ENCODE data around the gene MON1B. TPM values are rescaled to one million over a fixed set of nuclear protein-coding genes. Genes with fewer than 3 reads are reported as not detected.
"Not testable (repeated sequence)": the region's sequence is repeated elsewhere in the genome, so short reads cannot be mapped to it uniquely, and the experiment has no call there.

The MON1B gene
- polyA plus RNA-seq, 1 donor (not counting 4 experiments of a cell fraction or from before 2014, with no cell fraction given), result 9.7 TPM

DNA sequence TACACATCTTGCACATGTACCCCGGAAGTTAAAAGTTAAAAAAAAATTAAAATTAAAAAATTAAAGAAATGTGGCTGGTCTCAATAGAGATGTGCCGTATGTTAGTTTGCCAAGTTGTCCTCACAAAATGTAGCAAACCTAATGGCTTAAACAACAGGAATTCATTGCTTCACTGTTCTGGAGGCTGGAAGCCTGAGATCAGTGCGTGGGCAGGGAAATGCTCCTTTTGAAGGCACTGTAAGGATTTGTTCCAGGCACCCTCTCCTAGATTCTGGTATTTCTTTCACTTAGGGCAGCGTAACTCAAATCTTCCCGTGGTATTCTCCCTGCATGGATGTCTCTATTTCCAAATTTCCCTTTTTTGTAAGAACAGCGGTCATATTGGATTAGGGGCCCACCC lies 32.7 kb upstream of the MON1B start:
- H3K9me1 ChIP-seq (ENCODE audit: control insufficient read depth, extremely low read depth, insufficient read depth, low read length), result no peaks in the 10 kb centered on the region
- DNase-seq (ENCODE audit: low read depth, low spot score) (no peak), FAIRE-seq (no peak)

DNA sequence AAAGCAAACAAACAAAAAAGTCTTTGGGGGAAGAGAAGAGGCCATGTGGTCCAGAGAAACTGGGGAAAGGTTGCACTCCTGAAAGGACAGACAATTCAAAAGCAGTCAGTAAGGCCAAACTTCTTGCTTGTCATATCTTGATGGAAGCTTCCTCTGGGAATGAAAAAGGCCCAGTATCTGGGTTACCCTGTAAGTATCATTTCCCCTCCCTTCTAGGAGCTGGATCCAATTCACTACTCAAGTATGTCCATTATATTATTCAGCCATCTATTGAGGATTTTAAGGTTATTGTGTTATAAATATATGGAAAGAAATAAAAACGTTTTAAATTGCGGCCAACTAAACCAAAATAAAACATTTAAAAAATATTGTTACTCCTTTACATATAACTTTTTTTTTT lies 26.0 kb upstream of the MON1B start:
- H4K20me1 ChIP-seq (ENCODE audit: control insufficient read depth, extremely low read depth, insufficient read depth, low read length), result no peaks in the 10 kb centered on the region
- no peaks in the 10 kb centered on the region for H3K79me2 ChIP-seq (ENCODE audit: control insufficient read depth, insufficient read depth, low read length)
- H3K27me3 ChIP-seq (ENCODE audit: control insufficient read depth, extremely low read depth, insufficient read depth, low read length), result no peaks in the 10 kb centered on the region
- no peak overlapping the region for H3K4me2 ChIP-seq (ENCODE audit: control insufficient read depth, extremely low read depth, insufficient read depth, low read depth, low read length)
- no peak overlapping the region for H3K9ac ChIP-seq (ENCODE audit: control insufficient read depth, extremely low read depth, insufficient read depth, low read length)
- H3K9me3 ChIP-seq (ENCODE audit: control insufficient read depth, low read depth, low read length), result no peaks in the 10 kb centered on the region
- H3K27ac ChIP-seq (ENCODE audit: control insufficient read depth, insufficient read depth, low read length), result no peak overlapping the region
- H2AFZ ChIP-seq (ENCODE audit: control insufficient read depth, low read length), result no peak overlapping the region
- no peak for TF ChIP-seq EZH2 (IDR thresholded peaks at IDR 0.05; ENCODE audit: low read length)
- TF ChIP-seq, protein P1, sequence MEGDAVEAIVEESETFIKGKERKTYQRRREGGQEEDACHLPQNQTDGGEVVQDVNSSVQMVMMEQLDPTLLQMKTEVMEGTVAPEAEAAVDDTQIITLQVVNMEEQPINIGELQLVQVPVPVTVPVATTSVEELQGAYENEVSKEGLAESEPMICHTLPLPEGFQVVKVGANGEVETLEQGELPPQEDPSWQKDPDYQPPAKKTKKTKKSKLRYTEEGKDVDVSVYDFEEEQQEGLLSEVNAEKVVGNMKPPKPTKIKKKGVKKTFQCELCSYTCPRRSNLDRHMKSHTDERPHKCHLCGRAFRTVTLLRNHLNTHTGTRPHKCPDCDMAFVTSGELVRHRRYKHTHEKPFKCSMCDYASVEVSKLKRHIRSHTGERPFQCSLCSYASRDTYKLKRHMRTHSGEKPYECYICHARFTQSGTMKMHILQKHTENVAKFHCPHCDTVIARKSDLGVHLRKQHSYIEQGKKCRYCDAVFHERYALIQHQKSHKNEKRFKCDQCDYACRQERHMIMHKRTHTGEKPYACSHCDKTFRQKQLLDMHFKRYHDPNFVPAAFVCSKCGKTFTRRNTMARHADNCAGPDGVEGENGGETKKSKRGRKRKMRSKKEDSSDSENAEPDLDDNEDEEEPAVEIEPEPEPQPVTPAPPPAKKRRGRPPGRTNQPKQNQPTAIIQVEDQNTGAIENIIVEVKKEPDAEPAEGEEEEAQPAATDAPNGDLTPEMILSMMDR (optimal IDR thresholded peaks at IDR 0.05 in 1 of 3, IDR thresholded peaks at IDR 0.05 in 1 of 3, conservative IDR thresholded peaks at IDR 0.05 in 1 of 3; ENCODE audit: extremely low read depth in 1 of 3, insufficient read depth in 2 of 3, low read length in 3 of 3), result no peak
- H3K4me3 ChIP-seq (ENCODE audit: control insufficient read depth in 2 of 3, extremely low read depth in 1 of 3, insufficient read depth in 2 of 3, low read depth in 1 of 3, low read length in 3 of 3), result no peak overlapping the region
- DNase-seq (ENCODE audit: low read depth, low spot score) (no peak), FAIRE-seq (no peak)
- no peaks in the 10 kb centered on the region for H3K36me3 ChIP-seq (ENCODE audit: control insufficient read depth in 2 of 2, extremely low read depth in 1 of 2, insufficient read depth in 2 of 2, low read length in 2 of 2)
- H3K4me1 ChIP-seq (ENCODE audit: control insufficient read depth, extremely low read depth, insufficient read depth, low read length), result no peaks in the 10 kb centered on the region
- dilution Hi-C loops (cut with MboI; ENCODE audit: extremely low pct_ligation_motif_present, low sequenced_read_pairs), result loop anchor here (25.0 kb wide), 1 partner anchor 1378 kb away; no protein-coding TSS in a partner anchor
- H3K9me1 ChIP-seq (ENCODE audit: control insufficient read depth, extremely low read depth, insufficient read depth, low read length), result no peaks in the 10 kb centered on the region

More for the DNA sequence above, 32.7 kb upstream of the MON1B start:
- H3K9me3 ChIP-seq (ENCODE audit: control insufficient read depth, low read depth, low read length), result no peaks in the 10 kb centered on the region
- no peak overlapping the region for H3K4me2 ChIP-seq (ENCODE audit: control insufficient read depth, extremely low read depth, insufficient read depth, low read depth, low read length)
- H3K4me3 ChIP-seq (ENCODE audit: control insufficient read depth in 2 of 3, extremely low read depth in 1 of 3, insufficient read depth in 2 of 3, low read depth in 1 of 3, low read length in 3 of 3), result no peak overlapping the region
- no peaks in the 10 kb centered on the region for H3K27me3 ChIP-seq (ENCODE audit: control insufficient read depth, extremely low read depth, insufficient read depth, low read length)
- no peak overlapping the region for H3K9ac ChIP-seq (ENCODE audit: control insufficient read depth, extremely low read depth, insufficient read depth, low read length)
- H3K79me2 ChIP-seq (ENCODE audit: control insufficient read depth, insufficient read depth, low read length), result no peaks in the 10 kb centered on the region
- dilution Hi-C loops (cut with MboI; ENCODE audit: extremely low pct_ligation_motif_present, low sequenced_read_pairs), result loop anchor here (25.0 kb wide), 1 partner anchor 1371 kb away; no protein-coding TSS in a partner anchor
- no peaks in the 10 kb centered on the region for H4K20me1 ChIP-seq (ENCODE audit: control insufficient read depth, extremely low read depth, insufficient read depth, low read length)
- H3K36me3 ChIP-seq (ENCODE audit: control insufficient read depth in 2 of 2, extremely low read depth in 1 of 2, insufficient read depth in 2 of 2, low read length in 2 of 2), result no peaks in the 10 kb centered on the region
- H2AFZ ChIP-seq (ENCODE audit: control insufficient read depth, low read length), result no peak overlapping the region
- no peak for TF ChIP-seq EZH2 (IDR thresholded peaks at IDR 0.05; ENCODE audit: low read length)
- TF ChIP-seq, protein P1 (optimal IDR thresholded peaks at IDR 0.05 in 1 of 3, IDR thresholded peaks at IDR 0.05 in 1 of 3, conservative IDR thresholded peaks at IDR 0.05 in 1 of 3; ENCODE audit: extremely low read depth in 1 of 3, insufficient read depth in 2 of 3, low read length in 3 of 3), result no peak
- H3K27ac ChIP-seq (ENCODE audit: control insufficient read depth, insufficient read depth, low read length), result no peak overlapping the region
- H3K4me1 ChIP-seq (ENCODE audit: control insufficient read depth, extremely low read depth, insufficient read depth, low read length), result no peaks in the 10 kb centered on the region

DNA sequence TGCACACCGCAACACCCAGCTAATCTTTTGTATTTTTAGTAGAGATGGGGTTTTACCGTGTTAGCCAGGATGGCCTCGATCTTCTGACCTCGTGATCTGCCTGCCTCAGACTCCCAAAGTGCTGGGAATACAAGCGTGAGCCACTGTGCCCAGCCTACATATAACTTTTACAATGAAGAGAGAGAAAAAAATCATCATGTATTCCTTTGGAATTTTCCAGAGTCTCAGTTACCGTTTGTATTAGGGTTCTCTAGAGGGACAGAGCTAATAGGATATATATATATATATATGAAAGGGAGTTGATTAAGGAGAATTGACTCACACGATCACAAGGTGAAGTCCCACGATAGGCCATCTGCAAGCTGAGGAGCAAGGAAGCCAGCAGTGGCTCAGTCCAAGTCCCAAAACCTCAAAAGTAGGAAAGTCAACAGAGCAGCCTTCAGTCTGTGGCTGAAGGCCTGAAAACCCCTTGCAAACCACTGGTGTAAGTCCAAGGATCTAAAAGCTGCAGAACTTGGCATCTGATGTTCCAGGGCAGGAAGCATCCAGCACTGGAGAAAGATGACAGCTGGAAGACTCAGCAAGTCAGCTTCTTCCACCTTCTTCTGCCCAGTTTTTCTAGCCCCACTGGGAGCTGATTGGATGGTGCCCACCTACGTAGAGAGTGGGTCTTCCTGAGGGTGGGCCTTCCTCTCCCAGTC lies 25.3 kb upstream of the MON1B start:
- H2AFZ ChIP-seq (ENCODE audit: control insufficient read depth, low read length); H3K9ac ChIP-seq (ENCODE audit: control insufficient read depth, extremely low read depth, insufficient read depth, low read length); FAIRE-seq; H3K79me2 ChIP-seq (ENCODE audit: control insufficient read depth, insufficient read depth, low read length); H3K9me3 ChIP-seq (ENCODE audit: control insufficient read depth, low read depth, low read length); H3K36me3 ChIP-seq (ENCODE audit: control insufficient read depth in 2 of 2, extremely low read depth in 1 of 2, insufficient read depth in 2 of 2, low read length in 2 of 2); H3K27me3 ChIP-seq (ENCODE audit: control insufficient read depth, extremely low read depth, insufficient read depth, low read length); H3K4me2 ChIP-seq (ENCODE audit: control insufficient read depth, extremely low read depth, insufficient read depth, low read depth, low read length); H3K9me1 ChIP-seq (ENCODE audit: control insufficient read depth, extremely low read depth, insufficient read depth, low read length); H3K4me3 ChIP-seq (ENCODE audit: control insufficient read depth in 2 of 3, extremely low read depth in 1 of 3, insufficient read depth in 2 of 3, low read depth in 1 of 3, low read length in 3 of 3); H4K20me1 ChIP-seq (ENCODE audit: control insufficient read depth, extremely low read depth, insufficient read depth, low read length); H3K27ac ChIP-seq (ENCODE audit: control insufficient read depth, insufficient read depth, low read length); DNase-seq (ENCODE audit: low read depth, low spot score); H3K4me1 ChIP-seq (ENCODE audit: control insufficient read depth, extremely low read depth, insufficient read depth, low read length): not testable (repeated sequence)
- dilution Hi-C loops (cut with MboI; ENCODE audit: extremely low pct_ligation_motif_present, low sequenced_read_pairs), result loop anchor here (25.0 kb wide), 1 partner anchor 1378 kb away; no protein-coding TSS in a partner anchor
